Natural killer cell treated with Interleukin-12 subunit alpha and Interleukin-12 subunit beta and Interleukin-15 and Interleukin-18, amount 100 ng/mL, for 72 hours (primary cell): ENCODE data around the gene ADAMTS2. TPM values are rescaled to one million over a fixed set of nuclear protein-coding genes. Genes with fewer than 3 reads are reported as not detected.

Experiments used
- ATAC-seq, 2 donors: fragments of 150-1000 bp; cut with Tn5 transposase in 1 of 2; sonication (Bioruptor Pico), chemical (Tn5 transposase) in 1 of 2; 2 replicates each; pipeline ENCODE4 v1.10.0; 2021
- DNase-seq: peaks from one replicate; pipeline ENCODE4 v3.0.0; 2022; ENCODE audit warnings: low spot score
- H3K27ac Mint-ChIP-seq, 2 donors: 1 replicate in 1 of 2; 2 replicates in 1 of 2; pipeline ENCODE4 v1.8.0; 2022; ENCODE audit warnings: mixed read lengths in 2 of 2, mild to moderate bottlenecking in 1 of 2, moderate library complexity in 1 of 2
- H3K27me3 Mint-ChIP-seq, 2 donors: 1 replicate in 1 of 2; 2 replicates in 1 of 2; pipeline ENCODE4 v1.8.0; 2022; ENCODE audit warnings: mixed read lengths in 2 of 2
- H3K36me3 Mint-ChIP-seq: one replicate; pipeline ENCODE4 v1.8.0; 2022; ENCODE audit warnings: mixed read lengths
- H3K4me1 Mint-ChIP-seq, 2 donors: 1 replicate in 1 of 2; 2 replicates in 1 of 2; pipeline ENCODE4 v1.8.0; 2022; ENCODE audit warnings: low read depth in 2 of 2, mixed read lengths in 2 of 2, mild to moderate bottlenecking in 1 of 2
- H3K4me3 Mint-ChIP-seq: one replicate; pipeline ENCODE4 v1.8.0; 2022; ENCODE audit warnings: mixed read lengths
- H3K9me3 Mint-ChIP-seq: 2 replicates; pipeline ENCODE4 v1.8.0; 2022; ENCODE audit warnings: mixed read lengths
- total RNA-seq, 2 donors: library from RNA; stranded (reverse); gene quantifications; one replicate each; pipeline ENCODE4 v1.2.3, GENCODE V29; 2022

Gene ADAMTS2
- total RNA-seq, 2 donors from 2014 or later, result not detected

DNA sequence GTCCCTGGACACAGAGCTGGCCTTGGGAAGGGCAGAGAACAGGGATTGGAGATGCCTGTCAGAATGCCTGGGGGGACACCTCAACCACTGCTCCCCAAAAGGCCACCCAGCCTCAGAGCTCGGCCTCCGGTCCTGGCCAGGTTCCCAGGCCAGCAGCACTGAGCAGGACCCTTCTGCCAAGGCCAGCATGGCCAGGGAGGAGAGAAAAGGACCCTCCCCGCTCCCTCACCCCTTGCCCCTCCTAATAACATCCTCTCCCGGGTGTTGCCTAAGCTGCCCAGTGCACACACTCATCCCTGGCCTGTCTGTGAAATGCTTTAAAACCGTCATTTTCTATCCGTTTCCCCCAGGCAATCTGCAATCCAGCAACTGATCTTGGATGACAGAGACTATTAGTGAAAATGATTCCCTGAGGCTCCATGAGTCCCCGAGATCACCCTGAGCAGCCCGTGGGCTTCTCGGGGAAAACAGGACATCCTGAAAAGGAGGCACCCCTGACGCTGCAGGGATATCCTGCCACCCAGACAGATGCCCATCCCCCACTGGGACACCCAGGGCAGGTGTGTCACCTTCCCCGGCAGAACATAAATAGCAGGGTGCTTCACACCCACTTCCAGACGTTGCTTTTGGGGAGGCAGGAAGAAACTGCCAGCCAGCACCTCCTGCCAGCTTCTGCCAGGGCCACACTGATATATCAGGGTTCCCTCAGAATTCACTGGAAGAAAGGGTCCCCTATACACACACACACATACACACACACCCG, 75.3 kb downstream of the ADAMTS2 start:
- Mint-ChIP-seq H3K4me3 (no peak overlapping the region), H3K9me3 (no peaks in the 10 kb centered on the region), H3K4me1 (no peaks in the 10 kb centered on the region), H3K27ac (no peak overlapping the region), H3K36me3 (no peaks in the 10 kb centered on the region), H3K27me3 (no peaks in the 10 kb centered on the region)
- no peak for ATAC-seq
- no peak for DNase-seq

DNA sequence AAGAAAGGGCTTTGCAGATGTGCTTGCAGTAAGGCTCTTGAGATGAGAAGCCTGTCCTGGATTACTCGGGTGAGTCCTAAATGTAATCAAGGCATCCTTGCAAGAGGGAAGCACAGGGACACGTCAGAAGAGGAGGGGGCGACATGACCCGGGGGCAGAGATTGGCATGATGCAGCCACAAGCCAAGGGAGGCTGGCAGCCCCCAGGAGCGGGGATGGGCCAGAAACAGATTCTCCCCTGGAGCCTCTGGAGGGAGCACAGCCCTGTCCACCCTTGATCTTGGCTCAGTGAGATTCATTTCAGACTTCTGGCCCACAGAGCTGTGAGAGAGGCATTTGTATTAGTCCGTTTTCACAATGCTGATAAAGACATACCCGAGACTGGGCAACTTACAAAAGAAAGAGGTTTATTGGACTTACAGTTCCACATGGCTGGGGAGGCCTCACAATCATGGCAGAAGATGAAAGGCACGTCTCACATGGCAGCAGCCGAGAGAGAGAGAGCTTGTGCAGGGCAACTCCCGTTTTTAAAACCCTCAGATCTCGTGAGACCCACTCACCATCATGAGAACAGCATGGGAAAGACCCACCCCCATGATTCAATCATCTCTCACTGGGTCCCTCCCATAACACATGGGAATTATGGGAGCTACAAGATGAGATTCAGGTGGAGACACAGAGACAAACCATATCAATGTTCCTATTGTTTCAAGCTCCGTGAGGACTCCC, 76.1 kb downstream of the ADAMTS2 start:
- Mint-ChIP-seq H3K4me3 (no peak overlapping the region), H3K36me3 (no peaks in the 10 kb centered on the region), H3K27me3 (no peaks in the 10 kb centered on the region), H3K4me1 (no peaks in the 10 kb centered on the region), H3K27ac (no peak overlapping the region), H3K9me3 (no peaks in the 10 kb centered on the region)
- DNase-seq, result no peak
- no peak for ATAC-seq

DNA sequence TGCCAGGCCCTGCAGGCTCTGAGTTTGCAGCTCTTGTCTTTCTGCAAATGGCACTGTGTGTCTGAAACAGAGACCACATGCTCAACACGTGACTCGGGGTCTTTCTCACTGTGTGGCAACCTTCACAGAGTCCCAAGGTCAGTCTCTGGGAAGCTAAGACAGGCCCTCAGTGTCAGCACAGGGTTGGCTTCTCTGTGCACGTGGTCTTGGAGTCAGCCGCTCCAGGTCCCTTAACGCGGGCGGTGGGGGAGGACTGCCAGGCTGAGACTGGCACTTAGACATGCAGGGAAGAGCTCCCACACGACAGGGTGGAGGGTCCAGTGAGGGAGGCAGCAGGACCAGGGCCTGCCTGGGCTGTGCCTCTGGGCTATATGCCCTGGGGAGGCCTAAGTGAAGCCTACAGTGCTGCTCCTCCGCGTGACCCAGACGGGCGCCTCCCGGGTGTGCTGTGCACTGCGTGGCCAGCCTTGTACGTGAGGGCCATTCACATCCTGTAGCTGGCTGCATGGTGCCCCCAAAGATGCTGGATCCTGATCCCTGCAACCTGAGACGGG, 76.8 kb downstream of the ADAMTS2 start:
- DNase-seq (no peak), ATAC-seq (no peak)
- H3K36me3 Mint-ChIP-seq, result no peaks in the 10 kb centered on the region
- H3K4me1 Mint-ChIP-seq, result no peaks in the 10 kb centered on the region
- no peak overlapping the region for H3K4me3 Mint-ChIP-seq
- H3K27ac Mint-ChIP-seq, result no peak overlapping the region
- no peaks in the 10 kb centered on the region for H3K9me3 Mint-ChIP-seq
- no peaks in the 10 kb centered on the region for H3K27me3 Mint-ChIP-seq

DNA sequence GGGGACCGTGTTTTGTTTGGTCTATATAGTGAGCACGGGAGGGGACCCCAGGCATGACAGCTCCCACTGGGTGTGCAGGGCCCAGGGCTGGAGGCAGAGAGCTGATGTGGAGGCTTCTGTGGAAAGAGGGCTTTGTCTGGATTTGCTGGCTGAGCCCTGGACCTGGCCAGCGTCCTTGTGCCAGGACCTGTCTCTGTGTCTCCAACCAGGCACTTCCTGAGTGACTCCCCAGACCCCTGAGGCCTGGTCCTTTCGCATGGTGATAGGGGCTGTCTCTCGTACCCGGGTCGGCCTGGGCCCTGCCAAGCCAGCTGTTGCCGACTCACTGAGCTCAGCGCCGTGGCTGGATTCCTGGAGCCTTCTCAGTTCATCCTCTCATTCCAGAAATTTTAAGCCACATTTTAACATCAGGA, 77.6 kb downstream of the ADAMTS2 start:
- H3K9me3 Mint-ChIP-seq, result no peaks in the 10 kb centered on the region
- H3K27ac Mint-ChIP-seq, result no peak overlapping the region
- H3K4me1 Mint-ChIP-seq, result no peaks in the 10 kb centered on the region
- no peaks in the 10 kb centered on the region for H3K36me3 Mint-ChIP-seq
- DNase-seq, result no peak
- no peaks in the 10 kb centered on the region for H3K27me3 Mint-ChIP-seq
- ATAC-seq, result no peak
- no peak overlapping the region for H3K4me3 Mint-ChIP-seq

DNA sequence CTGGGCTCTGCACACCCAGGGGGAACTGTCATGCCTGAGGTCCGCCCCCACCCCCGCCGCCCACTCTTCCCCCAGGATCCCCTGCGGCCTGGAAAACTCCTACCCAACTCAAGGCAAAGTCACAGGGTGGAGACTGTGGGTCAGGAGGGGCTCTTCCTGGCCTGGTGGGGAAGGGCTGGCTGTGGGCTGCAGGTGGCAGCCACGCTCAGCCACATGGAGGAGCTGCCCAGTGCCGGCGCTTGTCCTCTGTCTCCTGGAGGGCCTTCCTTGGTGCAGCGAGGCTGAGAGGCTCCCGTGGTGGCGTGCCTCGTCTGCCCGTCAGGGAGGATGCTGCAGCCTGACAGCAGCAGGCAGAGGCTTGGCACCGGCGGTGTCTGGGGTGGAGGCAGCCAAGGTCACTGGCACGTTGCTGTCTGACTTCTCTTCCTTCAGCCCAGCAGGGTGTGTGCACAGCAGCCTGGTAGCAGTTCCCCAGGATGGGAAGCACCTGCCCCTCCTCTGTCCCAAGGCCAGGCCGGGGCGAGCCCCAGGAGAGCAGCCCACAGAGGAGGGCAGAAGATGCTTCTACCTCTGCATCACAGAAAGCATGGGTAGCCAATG, 78.1 kb downstream of the ADAMTS2 start:
- Mint-ChIP-seq H3K36me3 (no peaks in the 10 kb centered on the region), H3K27ac (no peak overlapping the region), H3K4me3 (no peak overlapping the region), H3K4me1 (no peaks in the 10 kb centered on the region), H3K9me3 (no peaks in the 10 kb centered on the region), H3K27me3 (no peaks in the 10 kb centered on the region)
- ATAC-seq (no peak), DNase-seq (no peak)

DNA sequence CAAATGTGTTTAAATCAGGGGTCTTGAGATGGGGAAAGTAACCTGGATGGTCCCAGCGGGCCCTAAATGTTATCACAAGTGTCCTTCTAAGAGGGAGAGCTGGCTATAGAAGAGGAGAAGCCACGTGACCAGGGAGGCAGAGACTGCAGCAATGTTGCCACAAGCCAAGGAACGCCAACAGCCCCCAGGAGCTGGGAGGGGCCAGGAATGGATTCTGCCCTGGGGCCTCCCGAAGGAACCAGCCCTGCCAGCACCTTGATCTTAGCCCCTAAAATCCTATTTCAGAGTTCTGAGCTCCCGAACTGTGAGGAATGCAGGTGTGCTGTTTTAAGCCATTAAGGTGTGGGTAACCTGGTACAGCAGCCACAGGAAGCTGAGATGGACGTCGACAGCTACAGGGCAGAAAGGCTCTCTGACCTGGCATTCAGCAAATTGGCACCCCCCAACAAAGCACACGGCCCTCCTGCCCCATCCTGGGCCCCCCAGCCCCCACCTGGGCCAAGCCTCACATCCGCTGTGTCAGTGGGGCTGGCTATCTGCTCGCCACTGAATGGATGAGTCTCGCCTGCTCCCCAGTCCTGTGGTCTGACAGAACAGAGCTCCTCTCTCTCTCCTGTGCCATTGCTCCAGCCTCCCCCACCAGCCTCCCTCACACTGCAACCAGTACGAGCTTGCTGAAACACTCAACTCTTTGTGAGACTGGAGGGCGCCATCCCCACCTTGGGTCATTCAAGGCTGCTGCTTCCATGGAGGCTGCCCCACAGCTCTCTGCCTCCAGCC, 78.8 kb downstream of the ADAMTS2 start:
- Mint-ChIP-seq H3K4me1 (no peaks in the 10 kb centered on the region), H3K27ac (no peak overlapping the region), H3K4me3 (no peak overlapping the region), H3K36me3 (no peaks in the 10 kb centered on the region), H3K27me3 (no peaks in the 10 kb centered on the region), H3K9me3 (no peaks in the 10 kb centered on the region)
- DNase-seq (no peak), ATAC-seq (no peak)

DNA sequence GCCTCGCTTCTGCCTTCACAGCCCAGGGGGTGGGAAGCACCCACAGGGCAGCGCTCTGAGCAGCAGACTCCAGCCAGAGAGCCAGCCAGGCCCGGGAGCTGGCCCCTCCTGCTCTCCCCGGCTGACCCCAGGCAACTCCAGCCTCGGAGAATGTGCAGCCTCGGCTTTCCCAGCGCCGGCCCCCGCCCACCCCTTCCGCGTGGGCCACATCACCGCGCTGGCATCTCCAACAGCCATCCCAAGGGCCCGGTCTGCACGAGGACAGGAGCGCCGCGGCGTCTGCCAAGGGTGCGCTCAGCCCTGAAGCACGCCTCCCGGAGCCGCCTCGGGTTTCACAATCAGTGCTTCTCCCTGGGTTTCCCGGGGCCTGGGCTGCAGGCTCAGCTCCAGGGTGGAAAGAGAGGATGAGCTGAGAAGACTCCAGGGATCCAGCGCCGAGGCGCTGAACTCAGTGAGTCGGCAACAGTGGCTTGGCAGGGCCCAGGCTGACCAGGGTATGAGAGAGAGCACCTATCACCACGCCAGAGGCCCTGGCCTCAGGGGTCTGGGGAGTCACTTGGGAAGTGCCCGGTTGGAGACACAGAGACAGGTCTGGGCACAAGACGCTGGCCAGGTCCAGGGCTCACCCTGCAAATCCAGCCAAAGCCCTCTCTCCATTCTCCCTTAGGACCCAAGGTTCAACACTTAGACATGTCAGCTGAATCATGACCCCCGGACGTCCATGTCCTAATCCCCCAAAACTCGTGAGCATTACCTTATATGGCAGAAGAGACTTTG, 79.6 kb downstream of the ADAMTS2 start:
- Mint-ChIP-seq H3K27me3 (no peaks in the 10 kb centered on the region), H3K27ac (no peak overlapping the region), H3K36me3 (no peaks in the 10 kb centered on the region), H3K9me3 (no peaks in the 10 kb centered on the region), H3K4me3 (no peak overlapping the region), H3K4me1 (no peaks in the 10 kb centered on the region)
- DNase-seq, result no peak
- ATAC-seq, result no peak

DNA sequence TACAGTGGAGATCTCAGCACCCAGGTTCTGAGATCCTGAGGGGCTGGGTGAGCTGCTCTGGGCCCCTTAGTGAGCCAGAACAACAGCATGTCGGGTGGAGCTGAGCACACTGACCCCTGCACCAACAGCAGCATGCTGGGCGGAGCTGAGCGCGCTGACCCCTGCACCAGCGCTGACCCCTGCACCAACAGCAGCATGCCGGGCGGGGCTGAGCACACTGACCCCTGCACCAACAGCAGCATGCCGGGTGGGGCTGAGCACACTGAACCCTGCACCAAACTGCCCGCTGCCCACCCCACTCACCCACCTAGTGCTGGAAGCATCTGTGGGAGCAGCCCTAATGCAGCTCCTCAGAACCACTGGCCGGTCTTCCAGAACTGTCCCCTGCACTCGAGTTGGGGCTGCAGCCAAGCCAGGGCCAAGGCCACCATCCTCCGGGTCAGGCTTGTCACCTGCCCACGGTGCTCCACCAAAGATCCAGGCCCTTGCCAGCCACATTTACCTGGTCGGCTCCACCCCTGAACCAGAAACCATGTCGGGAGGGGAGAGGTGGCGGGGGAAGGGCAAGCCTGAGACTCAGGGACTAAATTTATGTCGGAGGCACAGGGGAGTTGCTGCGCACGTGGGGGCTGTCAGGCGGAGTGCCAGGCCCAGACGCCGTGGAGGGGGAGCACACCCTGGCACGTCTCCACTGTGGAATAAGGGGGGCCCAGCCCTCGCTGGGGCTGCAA, 80.3 kb downstream of the ADAMTS2 start:
- H3K27ac Mint-ChIP-seq, result no peak overlapping the region
- ATAC-seq, result peak in 1 of 2 donors; percentile 29
- no peaks in the 10 kb centered on the region for H3K36me3 Mint-ChIP-seq
- H3K9me3 Mint-ChIP-seq, result no peaks in the 10 kb centered on the region
- H3K4me3 Mint-ChIP-seq, result no peak overlapping the region
- no peaks in the 10 kb centered on the region for H3K4me1 Mint-ChIP-seq
- no peak for DNase-seq
- no peaks in the 10 kb centered on the region for H3K27me3 Mint-ChIP-seq

DNA sequence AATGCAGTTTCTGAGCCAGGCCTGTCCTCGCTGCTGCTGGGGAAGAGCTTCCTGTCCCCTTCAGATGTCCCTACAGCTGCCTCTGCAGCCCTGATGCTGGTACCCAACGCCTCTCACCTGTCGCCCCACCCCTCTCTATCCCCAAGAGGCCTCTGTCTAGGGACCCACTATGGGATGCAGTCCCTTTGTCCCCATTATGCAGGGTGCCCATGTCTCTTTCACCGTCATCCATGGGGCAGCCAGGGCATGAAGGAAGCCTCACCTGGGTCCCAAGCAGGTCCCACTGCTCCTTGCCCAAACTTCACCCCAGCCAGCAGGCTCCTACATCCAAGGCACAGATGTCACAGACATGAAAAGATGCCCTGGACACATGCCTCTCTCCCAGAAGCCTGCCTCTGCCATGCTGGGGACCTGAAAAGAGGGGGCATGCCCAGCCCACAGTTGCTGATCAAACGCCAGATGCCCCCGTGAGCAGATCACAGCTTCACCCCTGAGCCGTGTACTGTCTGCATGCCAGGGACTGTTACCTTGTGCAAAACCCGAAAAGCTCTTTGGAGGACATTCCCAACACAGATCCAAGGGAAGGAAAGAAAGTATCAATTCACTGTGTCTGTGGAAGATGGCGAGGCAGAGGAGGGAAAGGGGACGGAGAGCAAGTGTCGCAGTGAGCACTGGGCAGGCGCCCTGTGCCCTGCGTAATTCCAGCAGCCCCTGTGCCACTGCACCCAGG, 81.0 kb downstream of the ADAMTS2 start:
- Mint-ChIP-seq H3K27me3 (no peaks in the 10 kb centered on the region), H3K27ac (no peak overlapping the region), H3K9me3 (no peaks in the 10 kb centered on the region), H3K4me3 (no peak overlapping the region), H3K4me1 (no peaks in the 10 kb centered on the region), H3K36me3 (no peaks in the 10 kb centered on the region)
- ATAC-seq, result no peak
- DNase-seq, result no peak

DNA sequence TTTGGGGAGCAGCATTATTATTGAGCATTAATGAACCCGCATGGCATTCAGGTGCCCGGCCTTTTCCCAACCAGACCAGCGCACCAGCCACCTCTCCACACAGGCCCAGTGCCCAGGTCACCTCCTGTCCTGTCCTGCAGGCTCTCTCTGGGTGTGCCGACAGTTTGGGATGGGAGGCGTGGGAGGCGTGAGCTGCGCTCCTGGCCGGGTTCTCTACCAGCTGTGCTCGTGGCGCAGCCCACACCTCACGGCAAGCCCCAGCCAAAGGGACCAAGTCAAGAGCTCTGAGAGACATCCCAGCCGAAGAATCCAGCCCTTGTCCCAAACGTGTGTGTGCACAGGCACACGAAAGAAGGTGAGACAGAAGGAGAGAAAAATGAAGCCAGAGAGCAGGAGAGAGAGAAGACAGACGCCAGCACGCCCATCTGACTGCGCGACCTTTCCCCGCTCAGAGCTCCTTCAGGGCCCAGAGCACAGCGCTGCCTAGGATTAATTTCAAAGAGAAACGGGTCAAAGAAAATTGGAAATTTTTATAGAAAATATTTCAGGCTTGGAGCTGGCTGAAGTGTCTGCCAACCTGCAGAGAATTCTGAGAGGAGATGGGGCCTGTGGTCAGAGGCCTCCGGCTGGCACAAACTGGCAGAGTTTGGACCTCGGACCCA, 81.7 kb downstream of the ADAMTS2 start:
- Mint-ChIP-seq H3K4me3 (no peak overlapping the region), H3K9me3 (no peaks in the 10 kb centered on the region), H3K36me3 (no peaks in the 10 kb centered on the region), H3K27me3 (no peaks in the 10 kb centered on the region), H3K27ac (no peak overlapping the region), H3K4me1 (no peaks in the 10 kb centered on the region)
- ATAC-seq, result no peak
- no peak for DNase-seq

DNA sequence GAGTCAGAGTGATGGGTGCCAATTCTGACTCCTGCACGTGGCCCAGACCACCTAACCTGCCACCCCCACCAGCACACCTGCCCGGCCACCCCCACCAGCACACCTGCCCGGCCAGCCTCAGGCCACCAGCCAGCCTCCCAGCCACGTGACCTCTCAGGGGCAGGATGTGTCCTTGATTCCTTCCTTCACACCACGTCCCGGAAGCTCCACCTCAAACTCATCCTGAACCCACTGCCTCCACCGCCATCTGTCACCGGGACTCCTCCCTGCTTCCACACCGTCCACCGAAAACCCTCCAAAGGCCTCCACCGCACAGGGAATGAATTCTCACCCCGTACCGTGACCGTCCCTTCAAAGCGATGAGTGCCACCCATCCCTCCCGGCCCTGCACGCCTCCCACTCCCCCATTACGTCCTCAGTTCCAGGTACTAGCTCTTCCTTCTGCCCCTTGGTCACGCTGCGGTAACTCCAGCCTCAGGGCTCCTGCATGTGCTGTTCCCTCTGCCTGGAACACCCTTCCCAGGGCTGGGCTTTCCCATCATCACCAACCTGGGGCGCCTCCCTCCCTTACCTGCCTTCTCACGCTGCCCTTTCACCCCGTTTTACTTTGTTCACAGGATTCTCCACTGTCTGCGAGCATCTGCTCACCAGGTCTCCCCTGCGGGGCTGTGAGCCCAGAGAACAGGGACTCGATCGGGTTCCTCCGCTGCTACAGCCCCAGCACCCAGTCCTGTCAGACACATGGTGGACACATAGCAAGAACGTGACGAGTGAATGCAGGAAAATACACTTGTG, 82.9 kb downstream of the ADAMTS2 start:
- H3K9me3 Mint-ChIP-seq, result no peaks in the 10 kb centered on the region
- H3K27ac Mint-ChIP-seq, result no peak overlapping the region
- peak; percentile 17 to 24 for ATAC-seq
- no peaks in the 10 kb centered on the region for H3K27me3 Mint-ChIP-seq
- no peak for DNase-seq
- no peak overlapping the region for H3K4me3 Mint-ChIP-seq
- H3K4me1 Mint-ChIP-seq, result no peaks in the 10 kb centered on the region
- H3K36me3 Mint-ChIP-seq, result no peaks in the 10 kb centered on the region
